Measurements from ENCODE around the gene AKAP8L.

The AKAP8L gene

GRCh38 chr19:15449620-15450527 lies 31.1 kb upstream of the AKAP8L start, which contains the start of gene WIZ:
TSS of gene WIZ (minus strand) at chr19:15449956. CDS start at chr19:15448307, 1,649 bp downstream.
- no peaks in the 10 kb centered on the region for H3K9me3 ChIP-seq (ENCODE audit: insufficient read depth, low read depth, low read length)
- peaks cover 14% of the 10 kb centered on the region; the same call in 1 of the 2 replicates for H3F3A ChIP-seq (ENCODE audit: low read depth)
- no peak within 1 kb of the TSS for H3K9ac ChIP-seq (ENCODE audit: low read depth, low read length, poor library complexity, severe bottlenecking)
- H3K4me2 ChIP-seq (ENCODE audit: low read depth, low read length, poor library complexity, severe bottlenecking), result no peak within 1 kb of the TSS
- no peaks in the 10 kb centered on the region for H3K79me2 ChIP-seq (ENCODE audit: insufficient read depth, low read length)
- no peaks in the 10 kb centered on the region for H4K20me1 ChIP-seq (ENCODE audit: insufficient read depth, low read length, poor library complexity, severe bottlenecking)
- H3K4me3 ChIP-seq (ENCODE audit: low read length, poor library complexity, severe bottlenecking), result no peak within 1 kb of the TSS
- H3K27me3 ChIP-seq (ENCODE audit: insufficient read depth, low read length, poor library complexity, severe bottlenecking), result no peaks in the 10 kb centered on the region
- no peaks in the 10 kb centered on the region for H3K9me2 ChIP-seq (replicated peaks; ENCODE audit: low read depth, low read length)
- TF ChIP-seq CTCF (conservative IDR thresholded peaks at IDR 0.05; ENCODE audit: low read length), result no peak
- no peak for TF ChIP-seq EZH2phosphoT487 (IDR thresholded peaks at IDR 0.05; ENCODE audit: borderline replicate concordance)
- no peaks in the 10 kb centered on the region for H3K4me1 ChIP-seq (ENCODE audit: insufficient read depth, low read length, poor library complexity, severe bottlenecking)
- no peak within 1 kb of the TSS for H2AFZ ChIP-seq (ENCODE audit: low read length)
- no peaks in the 10 kb centered on the region; the same call in 1 of the 2 replicates for H3K36me3 ChIP-seq (ENCODE audit: insufficient read depth, low read length)

- no peak overlapping the region for H3K9ac ChIP-seq (ENCODE audit: low read depth, low read length, poor library complexity, severe bottlenecking)
- H3K9me3 ChIP-seq (ENCODE audit: insufficient read depth, low read depth, low read length), result no peaks in the 10 kb centered on the region
- no peaks in the 10 kb centered on the region for H3K27me3 ChIP-seq (ENCODE audit: insufficient read depth, low read length, poor library complexity, severe bottlenecking)
- no peaks in the 10 kb centered on the region; the same call in 1 of the 2 replicates for H3K36me3 ChIP-seq (ENCODE audit: insufficient read depth, low read length)
- H4K20me1 ChIP-seq (ENCODE audit: insufficient read depth, low read length, poor library complexity, severe bottlenecking), result no peaks in the 10 kb centered on the region
- peaks cover 14% of the 10 kb centered on the region; the same call in 1 of the 2 replicates for H3F3A ChIP-seq (ENCODE audit: low read depth)
- no peaks in the 10 kb centered on the region for H3K79me2 ChIP-seq (ENCODE audit: insufficient read depth, low read length)
- H3K4me2 ChIP-seq (ENCODE audit: low read depth, low read length, poor library complexity, severe bottlenecking), result no peak overlapping the region
- no peak overlapping the region for H2AFZ ChIP-seq (ENCODE audit: low read length)
- TF ChIP-seq EZH2phosphoT487 (IDR thresholded peaks at IDR 0.05; ENCODE audit: borderline replicate concordance) (no peak), CTCF (conservative IDR thresholded peaks at IDR 0.05; ENCODE audit: low read length) (no peak)
- H3K4me3 ChIP-seq (ENCODE audit: low read length, poor library complexity, severe bottlenecking), result no peak overlapping the region
- no peaks in the 10 kb centered on the region for H3K4me1 ChIP-seq (ENCODE audit: insufficient read depth, low read length, poor library complexity, severe bottlenecking)
- H3K9me2 ChIP-seq (replicated peaks; ENCODE audit: low read depth, low read length), result no peaks in the 10 kb centered on the region
Measured at GRCh38 chr19:15448778-15449619, 30.2 kb upstream of the AKAP8L start.

- no peak for TF ChIP-seq CTCF (conservative IDR thresholded peaks at IDR 0.05; ENCODE audit: low read length)
- Histone ChIP-seq H3K36me3 (ENCODE audit: insufficient read depth, low read length) (no peaks in the 10 kb centered on the region; the same call in 1 of the 2 replicates), H3K79me2 (ENCODE audit: insufficient read depth, low read length) (no peaks in the 10 kb centered on the region), H3K9me3 (ENCODE audit: insufficient read depth, low read depth, low read length) (no peaks in the 10 kb centered on the region), H3F3A (ENCODE audit: low read depth) (peaks cover 14% of the 10 kb centered on the region; the same call in 1 of the 2 replicates), H3K4me1 (ENCODE audit: insufficient read depth, low read length, poor library complexity, severe bottlenecking) (no peaks in the 10 kb centered on the region), H4K20me1 (ENCODE audit: insufficient read depth, low read length, poor library complexity, severe bottlenecking) (no peaks in the 10 kb centered on the region), H3K4me2 (ENCODE audit: low read depth, low read length, poor library complexity, severe bottlenecking) (no peak overlapping the region), H3K4me3 (ENCODE audit: low read length, poor library complexity, severe bottlenecking) (no peak overlapping the region), H2AFZ (ENCODE audit: low read length) (no peak overlapping the region), H3K9me2 (replicated peaks; ENCODE audit: low read depth, low read length) (no peaks in the 10 kb centered on the region), H3K27me3 (ENCODE audit: insufficient read depth, low read length, poor library complexity, severe bottlenecking) (no peaks in the 10 kb centered on the region), H3K9ac (ENCODE audit: low read depth, low read length, poor library complexity, severe bottlenecking) (no peak overlapping the region)
Measured at GRCh38 chr19:15448044-15448777, 29.4 kb upstream of the AKAP8L start.

Measured in Loucy (cell line).